ENCODE measurements around the gene AURKB.

GRCh38 chr17:8256691-8257090 is 46.3 kb upstream of the AURKB start:
- TF ChIP-seq CTCF (IDR thresholded peaks at IDR 0.05) (no peak), ZFX (IDR thresholded peaks at IDR 0.05; ENCODE audit: borderline replicate concordance) (no peak)
